Caco-2 (cell line): ENCODE results near the gene COX7C. TPM values are rescaled to one million over a fixed set of nuclear protein-coding genes. Genes with fewer than 3 reads are reported as not detected.

Source experiments
- BruUV-seq: library from RNA; stranded (reverse); fragments of 400-500 nt; replicated peaks from 2 replicates; lab custom pipeline; 2021; lab: Mats Ljungman, UMichigan
- CTCF ChIA-PET: fragments of 300-600 bp; sonication (Branson Sonifier 250); formaldehyde crosslinking; loops from one replicate; lab custom pipeline; 2022; ENCODE audit warnings: antibody characterized with exemption; lab: Charles Lee
- POLR2A ChIA-PET: fragments of 300-600 bp; sonication (Branson Sonifier 250); formaldehyde crosslinking; loops from one replicate; lab custom pipeline; 2022; ENCODE audit warnings: antibody characterized with exemption; lab: Charles Lee
- DNase-seq, 2 experiments: peaks; one replicate each; pipeline versions ENCODE4 v3.0.0 to v3.0.0-alpha.2; 2020 to 2022
- H3K27me3 ChIP-seq: replicated peaks from 2 replicates; pipeline ENCODE4 v1.6.0; 2011; ENCODE audit warnings: low read length; ENCODE audit not compliant: control insufficient read depth, insufficient read depth
- H3K36me3 ChIP-seq: 2 replicates; pipeline ENCODE4 v1.5.1; 2011; ENCODE audit warnings: low read length; ENCODE audit not compliant: control insufficient read depth, insufficient read depth
- H3K4me1 ChIP-seq: fragments of 250-450 bp; sonication (Bioruptor Pico); 2 replicates; pipeline ENCODE4 v1.5.1; 2020; ENCODE audit warnings: mild to moderate bottlenecking
- H3K4me3 ChIP-seq: 2 replicates; pipeline ENCODE4 v1.5.1; 2011; ENCODE audit warnings: low read depth, mild to moderate bottlenecking, control low read depth, low read length
- H3K9me3 ChIP-seq: fragments of 250-450 bp; sonication (Bioruptor Pico); 2 replicates; pipeline ENCODE4 v1.5.1; 2020; ENCODE audit warnings: mild to moderate bottlenecking, moderate library complexity
- H3K27ac Mint-ChIP-seq: one replicate; pipeline ENCODE4 v1.8.0; 2022; ENCODE audit warnings: mixed read lengths; ENCODE audit not compliant: unreplicated experiment
- H3K27me3 Mint-ChIP-seq: one replicate; pipeline ENCODE4 v1.8.0; 2022; ENCODE audit warnings: mixed read lengths; ENCODE audit not compliant: insufficient read depth, unreplicated experiment
- H3K36me3 Mint-ChIP-seq: one replicate; pipeline ENCODE4 v1.8.0; 2022; ENCODE audit warnings: mild to moderate bottlenecking, mixed read lengths; ENCODE audit not compliant: insufficient read depth, unreplicated experiment
- H3K4me1 Mint-ChIP-seq: one replicate; pipeline ENCODE4 v1.8.0; 2022; ENCODE audit warnings: low read depth, mixed read lengths; ENCODE audit not compliant: unreplicated experiment
- H3K4me3 Mint-ChIP-seq: one replicate; pipeline ENCODE4 v1.8.0; 2022; ENCODE audit warnings: mild to moderate bottlenecking, moderate library complexity, mixed read lengths; ENCODE audit not compliant: unreplicated experiment
- H3K9me3 Mint-ChIP-seq: one replicate; pipeline ENCODE4 v1.8.0; 2022; ENCODE audit warnings: mixed read lengths; ENCODE audit not compliant: unreplicated experiment
- CTCF ChIP-seq, 2 experiments: fragments of 200-600 bp in 1 of 2; IDR thresholded peaks; 1 replicate in 1 of 2; 2 replicates in 1 of 2; pipeline versions ENCODE4 v1.5.1 to v1.8.0; 2011 to 2022; ENCODE audit warnings: antibody characterized with exemption in 1 of 2, control low read depth in 1 of 2, inconsistent platforms in 1 of 2, low read depth in 1 of 2, low read length in 1 of 2, mild to moderate bottlenecking in 1 of 2, moderate library complexity in 1 of 2; ENCODE audit not compliant: insufficient read depth in 1 of 2, severe bottlenecking in 1 of 2, unreplicated experiment in 1 of 2
- intact Hi-C: fragments of 100-400 bp; cut with micrococcal nuclease; formaldehyde crosslinking; loops from one replicate; pipeline ENCODE4 v1.10.0; 2022; ENCODE audit not compliant: unreplicated experiment
- total RNA-seq: library from RNA; stranded (reverse); gene quantifications from 2 replicates; pipeline ENCODE4 v1.2.3, GENCODE V29; 2022

The COX7C gene
- total RNA-seq, 1 experiment from 2014 or later: 502 TPM

GRCh38 chr5:86623785-86624483, 6.2 kb downstream of the COX7C start:
- CTCF ChIA-PET: no interaction called here
- no peaks in the 10 kb centered on the region for H3K9me3 ChIP-seq

GRCh38 chr5:86625148-86625547, 7.4 kb downstream of the COX7C start:
- Mint-ChIP-seq H3K27me3 (peaks cover 16% of the 10 kb centered on the region), H3K4me1 (no peaks in the 10 kb centered on the region), H3K9me3 (no peaks in the 10 kb centered on the region), H3K27ac (no peak overlapping the region), H3K36me3 (peaks cover 22% of the 10 kb centered on the region), H3K4me3 (no peak overlapping the region)
- no peaks in the 10 kb centered on the region for H3K36me3 ChIP-seq
- no peaks in the 10 kb centered on the region for H3K27me3 ChIP-seq
- TF ChIP-seq CTCF (IDR thresholded peaks at IDR 0.05; ENCODE audit: insufficient read depth in 1 of 2, low read depth in 1 of 2, low read length in 1 of 2, severe bottlenecking in 1 of 2, unreplicated experiment in 1 of 2): no peak
- ChIA-PET POLR2A (no interaction called here), CTCF (no interaction called here)
- no peaks in the 10 kb centered on the region for H3K9me3 ChIP-seq
- no peak overlapping the region for H3K4me3 ChIP-seq
- H3K4me1 ChIP-seq: no peaks in the 10 kb centered on the region
- no peak for DNase-seq
- BruUV-seq: no TSS peak
- intact Hi-C loops: no loop called here

More at GRCh38 chr5:86623785-86624483, 6.2 kb downstream of the COX7C start:
- Mint-ChIP-seq H3K27ac (no peak overlapping the region), H3K4me3 (no peak overlapping the region), H3K9me3 (no peaks in the 10 kb centered on the region), H3K4me1 (no peaks in the 10 kb centered on the region), H3K27me3 (peaks cover 9% of the 10 kb centered on the region), H3K36me3 (peaks cover 32% of the 10 kb centered on the region)
- H3K27me3 ChIP-seq: no peaks in the 10 kb centered on the region
- no peak overlapping the region for H3K4me3 ChIP-seq
- H3K36me3 ChIP-seq: no peaks in the 10 kb centered on the region; the same call in 1 of the 2 replicates
- intact Hi-C loops: no loop called here
- BruUV-seq: no TSS peak
- TF ChIP-seq CTCF (IDR thresholded peaks at IDR 0.05; ENCODE audit: insufficient read depth in 1 of 2, low read depth in 1 of 2, low read length in 1 of 2, severe bottlenecking in 1 of 2, unreplicated experiment in 1 of 2): no peak
- POLR2A ChIA-PET: no interaction called here
- no peak for DNase-seq
- peaks cover 5% of the 10 kb centered on the region; the same call in 1 of the 2 replicates for H3K4me1 ChIP-seq

GRCh38 chr5:86626149-86626548, 8.4 kb downstream of the COX7C start:
- Histone ChIP-seq H3K4me3 (no peak overlapping the region), H3K4me1 (no peaks in the 10 kb centered on the region), H3K27me3 (no peaks in the 10 kb centered on the region), H3K36me3 (no peaks in the 10 kb centered on the region), H3K9me3 (no peaks in the 10 kb centered on the region)
- Mint-ChIP-seq H3K4me1 (no peaks in the 10 kb centered on the region), H3K9me3 (no peaks in the 10 kb centered on the region), H3K4me3 (no peak overlapping the region), H3K27ac (no peak overlapping the region), H3K36me3 (peaks cover 12% of the 10 kb centered on the region), H3K27me3 (peaks cover 24% of the 10 kb centered on the region)
- no TSS peak for BruUV-seq
- ChIA-PET CTCF (no interaction called here), POLR2A (no interaction called here)
- TF ChIP-seq CTCF (IDR thresholded peaks at IDR 0.05; ENCODE audit: insufficient read depth in 1 of 2, low read depth in 1 of 2, low read length in 1 of 2, severe bottlenecking in 1 of 2, unreplicated experiment in 1 of 2): no peak
- DNase-seq: no peak
- intact Hi-C loops: no loop called here
